ENCODE measurements around the gene GIT2.

- TF ChIP-seq REST (IDR thresholded peaks at IDR 0.05; ENCODE audit: insufficient read depth in 1 of 2, low read depth in 2 of 2, low read length in 1 of 2), result no peak
- TF ChIP-seq CTCF (IDR thresholded peaks at IDR 0.05), result no peak
Observed at GRCh38 chr12:109962398-109962797, 33.8 kb downstream of the GIT2 start.

Measured in Panc1 (cell line).